HepG2 (cell line): ENCODE measurements around the gene KDM3B. TPM values are rescaled to one million over a fixed set of nuclear protein-coding genes. Genes with fewer than 3 reads are reported as not detected.
A peak's percentile ranks its signal among the peaks of the same experiment; 100 is the strongest.

Experiments
- FOSL1 ChIP-seq: sonication (generic); formaldehyde crosslinking; IDR thresholded peaks from 2 replicates; pipeline ENCODE4 v1.9.0; 2021; ENCODE audit warnings: missing genetic modification reagents, borderline replicate concordance
- HOXA5 ChIP-seq: sonication (generic); formaldehyde crosslinking; IDR thresholded peaks from 2 replicates; pipeline ENCODE4 v1.4.0; 2020; ENCODE audit warnings: missing genetic modification reagents
- KDM5B ChIP-seq: sonication (generic); formaldehyde crosslinking; IDR thresholded peaks from 2 replicates; pipeline ENCODE4 v1.4.0; 2020; ENCODE audit warnings: missing genetic modification reagents, mild to moderate bottlenecking, borderline replicate concordance
- PHF8 ChIP-seq: sonication (generic); formaldehyde crosslinking; IDR thresholded peaks from 2 replicates; pipeline ENCODE4 v1.5.0; 2020; ENCODE audit warnings: missing genetic modification reagents
- polyA plus RNA-seq, 8 experiments: library from polyadenylated mRNA; depleted of rRNA in 3 of 8; stranded (reverse) in 7 of 8; unstranded in 1 of 8; fragments of >200 nt; fragmentation: Illumina TruSeq in 4 of 8; extraction: Trizol in 4 of 8; gene quantifications; 2 replicates each; pipeline versions ENCODE4 v1.2.1 to v1.2.3, GENCODE V29; 2011 to 2016; ENCODE audit warnings: low read depth in 4 of 8, missing spikeins in 1 of 8, mixed read lengths in 1 of 8; ENCODE audit not compliant: insufficient read depth in 1 of 8
- total RNA-seq, 5 experiments: library from RNA; depleted of rRNA; stranded (reverse); fragments of >200 nt; fragmentation: Illumina TruSeq; extraction: Trizol; gene quantifications; 2 replicates each; pipeline ENCODE4 v1.2.3, GENCODE V29; 2016; ENCODE audit warnings: low read depth in 1 of 5
- TF ChIP-seq, protein P1 (sequence below): sonication (generic); formaldehyde crosslinking; IDR thresholded peaks from 2 replicates; pipeline ENCODE4 v1.5.1; 2020; ENCODE audit warnings: missing genetic modification reagents, mild to moderate bottlenecking, borderline replicate concordance
- TF ChIP-seq, protein P2 (sequence below): sonication (generic); formaldehyde crosslinking; IDR thresholded peaks from 2 replicates; pipeline ENCODE4 v1.5.1; 2020; ENCODE audit warnings: mild to moderate bottlenecking, missing genetic modification reagents, moderate library complexity
- TF ChIP-seq, protein P3 (sequence below): sonication (generic); formaldehyde crosslinking; IDR thresholded peaks from 2 replicates; pipeline ENCODE4 v1.4.0; 2020; ENCODE audit warnings: missing genetic modification reagents
- TF ChIP-seq, protein P4 (sequence below): sonication (generic); formaldehyde crosslinking; IDR thresholded peaks from 2 replicates; pipeline ENCODE4 v1.4.0; 2020; ENCODE audit warnings: missing genetic modification reagents, borderline replicate concordance
- TF ChIP-seq, protein P5 (sequence below): IDR thresholded peaks from 2 replicates; pipeline ENCODE4 v1.6.1; 2016; ENCODE audit warnings: low read depth
- TF ChIP-seq, protein P6 (sequence below): sonication (generic); formaldehyde crosslinking; IDR thresholded peaks from 2 replicates; pipeline ENCODE4 v1.4.0; 2020; ENCODE audit warnings: missing genetic modification reagents

The KDM3B gene
- total and polyA plus RNA-seq, 2 of the 13 experiments (the other 11 are each of a cell fraction or from before 2014, with no cell fraction given), result 19.7 to 34.3 TPM

DNA sequence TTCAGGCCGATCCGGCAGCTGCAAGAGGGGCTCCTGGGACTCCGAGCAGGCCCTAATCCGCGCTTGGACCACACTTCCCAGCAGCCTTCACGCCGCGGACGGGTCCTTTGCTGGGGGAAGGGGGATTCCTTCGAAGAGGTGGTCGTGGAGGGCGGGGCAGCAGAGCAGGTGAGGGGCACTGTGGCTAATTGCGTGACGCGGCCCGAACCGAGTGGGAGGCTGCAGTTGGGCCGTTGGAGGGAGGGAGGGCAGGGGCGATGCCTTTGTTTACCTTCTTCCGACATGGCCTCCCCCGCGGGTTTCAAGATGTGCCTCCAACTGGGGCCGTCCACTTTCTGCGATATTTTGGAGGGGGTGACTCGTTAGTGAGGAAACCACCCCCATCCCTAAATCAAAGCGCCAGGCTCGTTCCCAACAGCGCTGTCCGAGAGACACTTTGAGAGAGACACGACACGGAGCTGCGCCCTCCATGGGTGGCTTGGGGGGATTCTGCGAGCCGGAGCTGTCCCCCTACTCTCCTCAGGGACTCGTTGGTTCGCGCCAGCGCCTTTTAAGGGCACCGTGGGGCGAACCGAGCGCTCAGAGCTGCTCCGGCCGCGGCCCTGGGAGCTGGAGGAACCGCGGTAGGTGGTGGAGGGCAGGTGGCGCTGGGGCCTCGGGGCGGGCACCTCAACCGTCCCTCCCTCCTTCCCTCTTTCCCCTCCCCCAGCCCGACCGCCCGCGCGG, 14.6 kb upstream of the KDM3B start, which contains the start of gene FAM53C (continued):
- TF ChIP-seq, protein P1, sequence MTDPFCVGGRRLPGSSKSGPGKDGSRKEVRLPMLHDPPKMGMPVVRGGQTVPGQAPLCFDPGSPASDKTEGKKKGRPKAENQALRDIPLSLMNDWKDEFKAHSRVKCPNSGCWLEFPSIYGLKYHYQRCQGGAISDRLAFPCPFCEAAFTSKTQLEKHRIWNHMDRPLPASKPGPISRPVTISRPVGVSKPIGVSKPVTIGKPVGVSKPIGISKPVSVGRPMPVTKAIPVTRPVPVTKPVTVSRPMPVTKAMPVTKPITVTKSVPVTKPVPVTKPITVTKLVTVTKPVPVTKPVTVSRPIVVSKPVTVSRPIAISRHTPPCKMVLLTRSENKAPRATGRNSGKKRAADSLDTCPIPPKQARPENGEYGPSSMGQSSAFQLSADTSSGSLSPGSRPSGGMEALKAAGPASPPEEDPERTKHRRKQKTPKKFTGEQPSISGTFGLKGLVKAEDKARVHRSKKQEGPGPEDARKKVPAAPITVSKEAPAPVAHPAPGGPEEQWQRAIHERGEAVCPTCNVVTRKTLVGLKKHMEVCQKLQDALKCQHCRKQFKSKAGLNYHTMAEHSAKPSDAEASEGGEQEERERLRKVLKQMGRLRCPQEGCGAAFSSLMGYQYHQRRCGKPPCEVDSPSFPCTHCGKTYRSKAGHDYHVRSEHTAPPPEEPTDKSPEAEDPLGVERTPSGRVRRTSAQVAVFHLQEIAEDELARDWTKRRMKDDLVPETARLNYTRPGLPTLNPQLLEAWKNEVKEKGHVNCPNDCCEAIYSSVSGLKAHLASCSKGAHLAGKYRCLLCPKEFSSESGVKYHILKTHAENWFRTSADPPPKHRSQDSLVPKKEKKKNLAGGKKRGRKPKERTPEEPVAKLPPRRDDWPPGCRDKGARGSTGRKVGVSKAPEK (CRISPR knock-in tag), result 0 out of 2 replicates have a peak, but pooled peaks have one; percentile 13
- peak; percentile 90; the same call in 1 of the 2 replicates for TF ChIP-seq HOXA5 (CRISPR knock-in tag)
- TF ChIP-seq KDM5B (CRISPR knock-in tag), result peak; percentile 89
- TF ChIP-seq, protein P2, sequence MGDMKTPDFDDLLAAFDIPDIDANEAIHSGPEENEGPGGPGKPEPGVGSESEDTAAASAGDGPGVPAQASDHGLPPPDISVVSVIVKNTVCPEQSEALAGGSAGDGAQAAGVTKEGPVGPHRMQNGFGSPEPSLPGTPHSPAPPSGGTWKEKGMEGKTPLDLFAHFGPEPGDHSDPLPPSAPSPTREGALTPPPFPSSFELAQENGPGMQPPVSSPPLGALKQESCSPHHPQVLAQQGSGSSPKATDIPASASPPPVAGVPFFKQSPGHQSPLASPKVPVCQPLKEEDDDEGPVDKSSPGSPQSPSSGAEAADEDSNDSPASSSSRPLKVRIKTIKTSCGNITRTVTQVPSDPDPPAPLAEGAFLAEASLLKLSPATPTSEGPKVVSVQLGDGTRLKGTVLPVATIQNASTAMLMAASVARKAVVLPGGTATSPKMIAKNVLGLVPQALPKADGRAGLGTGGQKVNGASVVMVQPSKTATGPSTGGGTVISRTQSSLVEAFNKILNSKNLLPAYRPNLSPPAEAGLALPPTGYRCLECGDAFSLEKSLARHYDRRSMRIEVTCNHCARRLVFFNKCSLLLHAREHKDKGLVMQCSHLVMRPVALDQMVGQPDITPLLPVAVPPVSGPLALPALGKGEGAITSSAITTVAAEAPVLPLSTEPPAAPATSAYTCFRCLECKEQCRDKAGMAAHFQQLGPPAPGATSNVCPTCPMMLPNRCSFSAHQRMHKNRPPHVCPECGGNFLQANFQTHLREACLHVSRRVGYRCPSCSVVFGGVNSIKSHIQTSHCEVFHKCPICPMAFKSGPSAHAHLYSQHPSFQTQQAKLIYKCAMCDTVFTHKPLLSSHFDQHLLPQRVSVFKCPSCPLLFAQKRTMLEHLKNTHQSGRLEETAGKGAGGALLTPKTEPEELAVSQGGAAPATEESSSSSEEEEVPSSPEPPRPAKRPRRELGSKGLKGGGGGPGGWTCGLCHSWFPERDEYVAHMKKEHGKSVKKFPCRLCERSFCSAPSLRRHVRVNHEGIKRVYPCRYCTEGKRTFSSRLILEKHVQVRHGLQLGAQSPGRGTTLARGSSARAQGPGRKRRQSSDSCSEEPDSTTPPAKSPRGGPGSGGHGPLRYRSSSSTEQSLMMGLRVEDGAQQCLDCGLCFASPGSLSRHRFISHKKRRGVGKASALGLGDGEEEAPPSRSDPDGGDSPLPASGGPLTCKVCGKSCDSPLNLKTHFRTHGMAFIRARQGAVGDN (CRISPR knock-in tag), result peak; percentile 79
- TF ChIP-seq, protein P3, sequence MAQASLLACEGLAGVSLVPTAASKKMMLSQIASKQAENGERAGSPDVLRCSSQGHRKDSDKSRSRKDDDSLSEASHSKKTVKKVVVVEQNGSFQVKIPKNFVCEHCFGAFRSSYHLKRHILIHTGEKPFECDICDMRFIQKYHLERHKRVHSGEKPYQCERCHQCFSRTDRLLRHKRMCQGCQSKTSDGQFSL, result peak; percentile 74; the same call in 1 of the 2 replicates
- peak; percentile 85 for TF ChIP-seq PHF8
- TF ChIP-seq, protein P4, sequence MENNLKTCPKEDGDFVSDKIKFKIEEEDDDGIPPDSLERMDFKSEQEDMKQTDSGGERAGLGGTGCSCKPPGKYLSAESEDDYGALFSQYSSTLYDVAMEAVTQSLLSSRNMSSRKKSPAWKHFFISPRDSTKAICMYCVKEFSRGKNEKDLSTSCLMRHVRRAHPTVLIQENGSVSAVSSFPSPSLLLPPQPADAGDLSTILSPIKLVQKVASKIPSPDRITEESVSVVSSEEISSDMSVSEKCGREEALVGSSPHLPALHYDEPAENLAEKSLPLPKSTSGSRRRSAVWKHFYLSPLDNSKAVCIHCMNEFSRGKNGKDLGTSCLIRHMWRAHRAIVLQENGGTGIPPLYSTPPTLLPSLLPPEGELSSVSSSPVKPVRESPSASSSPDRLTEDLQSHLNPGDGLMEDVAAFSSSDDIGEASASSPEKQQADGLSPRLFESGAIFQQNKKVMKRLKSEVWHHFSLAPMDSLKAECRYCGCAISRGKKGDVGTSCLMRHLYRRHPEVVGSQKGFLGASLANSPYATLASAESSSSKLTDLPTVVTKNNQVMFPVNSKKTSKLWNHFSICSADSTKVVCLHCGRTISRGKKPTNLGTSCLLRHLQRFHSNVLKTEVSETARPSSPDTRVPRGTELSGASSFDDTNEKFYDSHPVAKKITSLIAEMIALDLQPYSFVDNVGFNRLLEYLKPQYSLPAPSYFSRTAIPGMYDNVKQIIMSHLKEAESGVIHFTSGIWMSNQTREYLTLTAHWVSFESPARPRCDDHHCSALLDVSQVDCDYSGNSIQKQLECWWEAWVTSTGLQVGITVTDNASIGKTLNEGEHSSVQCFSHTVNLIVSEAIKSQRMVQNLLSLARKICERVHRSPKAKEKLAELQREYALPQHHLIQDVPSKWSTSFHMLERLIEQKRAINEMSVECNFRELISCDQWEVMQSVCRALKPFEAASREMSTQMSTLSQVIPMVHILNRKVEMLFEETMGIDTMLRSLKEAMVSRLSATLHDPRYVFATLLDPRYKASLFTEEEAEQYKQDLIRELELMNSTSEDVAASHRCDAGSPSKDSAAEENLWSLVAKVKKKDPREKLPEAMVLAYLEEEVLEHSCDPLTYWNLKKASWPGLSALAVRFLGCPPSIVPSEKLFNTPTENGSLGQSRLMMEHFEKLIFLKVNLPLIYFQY, result peak; percentile 57
- TF ChIP-seq, protein P5, sequence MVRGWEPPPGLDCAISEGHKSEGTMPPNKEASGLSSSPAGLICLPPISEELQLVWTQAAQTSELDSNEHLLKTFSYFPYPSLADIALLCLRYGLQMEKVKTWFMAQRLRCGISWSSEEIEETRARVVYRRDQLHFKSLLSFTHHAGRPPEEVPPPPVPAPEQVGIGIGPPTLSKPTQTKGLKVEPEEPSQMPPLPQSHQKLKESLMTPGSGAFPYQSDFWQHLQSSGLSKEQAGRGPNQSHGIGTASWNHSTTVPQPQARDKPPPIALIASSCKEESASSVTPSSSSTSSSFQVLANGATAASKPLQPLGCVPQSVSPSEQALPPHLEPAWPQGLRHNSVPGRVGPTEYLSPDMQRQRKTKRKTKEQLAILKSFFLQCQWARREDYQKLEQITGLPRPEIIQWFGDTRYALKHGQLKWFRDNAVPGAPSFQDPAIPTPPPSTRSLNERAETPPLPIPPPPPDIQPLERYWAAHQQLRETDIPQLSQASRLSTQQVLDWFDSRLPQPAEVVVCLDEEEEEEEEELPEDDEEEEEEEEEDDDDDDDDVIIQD (CRISPR knock-in tag), result 0 out of 2 replicates have a peak, but pooled peaks have one; percentile 30
- no peak for TF ChIP-seq FOSL1
- TF ChIP-seq, protein P6, sequence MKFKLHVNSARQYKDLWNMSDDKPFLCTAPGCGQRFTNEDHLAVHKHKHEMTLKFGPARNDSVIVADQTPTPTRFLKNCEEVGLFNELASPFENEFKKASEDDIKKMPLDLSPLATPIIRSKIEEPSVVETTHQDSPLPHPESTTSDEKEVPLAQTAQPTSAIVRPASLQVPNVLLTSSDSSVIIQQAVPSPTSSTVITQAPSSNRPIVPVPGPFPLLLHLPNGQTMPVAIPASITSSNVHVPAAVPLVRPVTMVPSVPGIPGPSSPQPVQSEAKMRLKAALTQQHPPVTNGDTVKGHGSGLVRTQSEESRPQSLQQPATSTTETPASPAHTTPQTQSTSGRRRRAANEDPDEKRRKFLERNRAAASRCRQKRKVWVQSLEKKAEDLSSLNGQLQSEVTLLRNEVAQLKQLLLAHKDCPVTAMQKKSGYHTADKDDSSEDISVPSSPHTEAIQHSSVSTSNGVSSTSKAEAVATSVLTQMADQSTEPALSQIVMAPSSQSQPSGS (CRISPR knock-in tag), result peak; percentile 67
